ENCODE results near the gene CFAP141.

DNA sequence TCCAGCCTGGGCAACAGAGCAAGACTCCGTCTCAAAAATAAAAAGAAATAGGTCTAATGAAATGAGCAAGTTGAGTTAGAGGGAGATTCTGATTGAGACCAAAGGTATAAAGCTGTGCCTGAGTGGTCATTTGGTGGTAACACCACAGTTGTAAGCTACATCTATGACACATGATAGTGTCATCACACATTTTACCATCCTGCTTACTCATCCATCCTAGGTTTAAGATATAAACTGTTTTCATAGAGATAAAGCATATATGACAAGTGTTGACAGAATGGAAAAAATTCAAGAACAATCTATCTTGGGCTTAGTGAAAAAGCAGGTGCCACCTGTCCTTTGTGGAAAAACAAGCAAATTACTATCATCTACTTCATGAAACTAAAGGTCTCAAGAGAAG, 7.1 kb upstream of the CFAP141 start:
- no peak for TF ChIP-seq EZH2 (IDR thresholded peaks at IDR 0.05)
- TF ChIP-seq, protein P1, sequence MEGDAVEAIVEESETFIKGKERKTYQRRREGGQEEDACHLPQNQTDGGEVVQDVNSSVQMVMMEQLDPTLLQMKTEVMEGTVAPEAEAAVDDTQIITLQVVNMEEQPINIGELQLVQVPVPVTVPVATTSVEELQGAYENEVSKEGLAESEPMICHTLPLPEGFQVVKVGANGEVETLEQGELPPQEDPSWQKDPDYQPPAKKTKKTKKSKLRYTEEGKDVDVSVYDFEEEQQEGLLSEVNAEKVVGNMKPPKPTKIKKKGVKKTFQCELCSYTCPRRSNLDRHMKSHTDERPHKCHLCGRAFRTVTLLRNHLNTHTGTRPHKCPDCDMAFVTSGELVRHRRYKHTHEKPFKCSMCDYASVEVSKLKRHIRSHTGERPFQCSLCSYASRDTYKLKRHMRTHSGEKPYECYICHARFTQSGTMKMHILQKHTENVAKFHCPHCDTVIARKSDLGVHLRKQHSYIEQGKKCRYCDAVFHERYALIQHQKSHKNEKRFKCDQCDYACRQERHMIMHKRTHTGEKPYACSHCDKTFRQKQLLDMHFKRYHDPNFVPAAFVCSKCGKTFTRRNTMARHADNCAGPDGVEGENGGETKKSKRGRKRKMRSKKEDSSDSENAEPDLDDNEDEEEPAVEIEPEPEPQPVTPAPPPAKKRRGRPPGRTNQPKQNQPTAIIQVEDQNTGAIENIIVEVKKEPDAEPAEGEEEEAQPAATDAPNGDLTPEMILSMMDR (IDR thresholded peaks at IDR 0.05): no peak
